H1 (cell line): Measurements from ENCODE around the gene ABHD13. TPM values are rescaled to one million over a fixed set of nuclear protein-coding genes. Genes with fewer than 3 reads are reported as not detected.

Experiments used
- CTCF ChIA-PET: fragments of 300-600 bp; sonication (Branson Sonifier 250); formaldehyde crosslinking; loops from one replicate; lab custom pipeline; 2021; ENCODE audit not compliant: partially characterized antibody; lab: Charles Lee
- POLR2A ChIA-PET: fragments of 300-600 bp; sonication (Branson Sonifier 250); formaldehyde crosslinking; loops from one replicate; lab custom pipeline; 2021; ENCODE audit warnings: inconsistent platforms; ENCODE audit not compliant: partially characterized antibody; lab: Charles Lee
- DNase-seq, 2 experiments: peaks; one replicate each; pipeline versions ENCODE4 v3.0.0 to v3.0.0-alpha.2; 2010 to 2022; ENCODE audit warnings: low spot score in 2 of 2, low read depth in 1 of 2, mixed read lengths in 1 of 2
- FAIRE-seq: peaks from 2 replicates; lab custom pipeline; 2011; peaks lifted over from hg19 to GRCh38; lab: Jason Lieb, UNC
- H2AFZ ChIP-seq: 2 replicates; pipeline ENCODE4 v1.8.1; 2012; ENCODE audit warnings: low read length, inconsistent platforms
- H2AK5ac ChIP-seq: 2 replicates; pipeline ENCODE4 v1.6.1; 2013; ENCODE audit warnings: low read depth, low read length
- H2BK120ac ChIP-seq: replicated peaks from 2 replicates; pipeline ENCODE3; 2013; ENCODE audit warnings: low read depth, low read length, inconsistent platforms
- H2BK12ac ChIP-seq: 2 replicates; pipeline ENCODE4 v1.6.1; 2013; ENCODE audit warnings: low read depth, low read length
- H2BK15ac ChIP-seq: 2 replicates; pipeline ENCODE4 v1.6.1; 2013; ENCODE audit warnings: low read length
- H2BK20ac ChIP-seq: 2 replicates; pipeline ENCODE4 v1.6.1; 2013; ENCODE audit warnings: low read length
- H2BK5ac ChIP-seq: 2 replicates; pipeline ENCODE4 v1.6.1; 2013; ENCODE audit warnings: low read depth, low read length
- H3K14ac ChIP-seq: 2 replicates; pipeline ENCODE4 v1.6.1; 2013; ENCODE audit warnings: inconsistent platforms; ENCODE audit not compliant: insufficient read length
- H3K18ac ChIP-seq: 2 replicates; pipeline ENCODE4 v1.6.1; 2013; ENCODE audit warnings: low read length; ENCODE audit errors: extremely low read depth
- H3K23ac ChIP-seq: 2 replicates; pipeline ENCODE4 v1.6.1; 2013; ENCODE audit warnings: inconsistent platforms; ENCODE audit not compliant: insufficient read length
- H3K23me2 ChIP-seq: 2 replicates; pipeline ENCODE4 v1.6.1; 2013; ENCODE audit warnings: low read depth, low read length
- H3K27ac ChIP-seq: 2 replicates; pipeline ENCODE4 v1.6.1; 2011; ENCODE audit warnings: low read depth, low read length, inconsistent platforms
- H3K27me3 ChIP-seq, 4 experiments: replicated peaks in 1 of 4; 1 replicate in 1 of 4; 2 replicates in 3 of 4; pipeline versions ENCODE4 v1.6.1 to v1.8.1; 2011 to 2013; ENCODE audit warnings: low read length in 3 of 4, mild to moderate bottlenecking in 3 of 4, inconsistent platforms in 2 of 4, mixed read lengths in 2 of 4, moderate library complexity in 1 of 4; ENCODE audit not compliant: control insufficient read depth in 3 of 4, insufficient read depth in 3 of 4; ENCODE audit errors: extremely low read depth in 1 of 4
- H3K36me3 ChIP-seq, 4 experiments: 2 replicates each; pipeline versions ENCODE4 v1.6.1 to v1.8.1; 2011 to 2013; ENCODE audit warnings: mild to moderate bottlenecking in 4 of 4, low read length in 3 of 4, moderate library complexity in 2 of 4, control low read depth in 1 of 4, inconsistent platforms in 1 of 4; ENCODE audit not compliant: insufficient read depth in 4 of 4, control insufficient read depth in 2 of 4
- H3K4ac ChIP-seq: replicated peaks from 2 replicates; pipeline ENCODE3; 2013; ENCODE audit warnings: low read length, low read depth, mixed read lengths, inconsistent platforms; ENCODE audit not compliant: insufficient read length
- H3K4me1 ChIP-seq, 4 experiments: replicated peaks in 1 of 4; 1 replicate in 1 of 4; 2 replicates in 3 of 4; pipeline versions ENCODE4 v1.6.1 to v1.8.1; 2011 to 2013; ENCODE audit warnings: low read length in 3 of 4, inconsistent platforms in 2 of 4, mixed read lengths in 1 of 4; ENCODE audit not compliant: insufficient read depth in 4 of 4, control insufficient read depth in 3 of 4
- H3K4me2 ChIP-seq, 2 experiments: 2 replicates each; pipeline versions ENCODE4 v1.6.1 to v1.8.1; 2011 to 2013; ENCODE audit warnings: low read depth in 2 of 2, low read length in 2 of 2, control low read depth in 1 of 2, inconsistent platforms in 1 of 2, mild to moderate bottlenecking in 1 of 2; ENCODE audit not compliant: insufficient read depth in 1 of 2
- H3K4me3 ChIP-seq, 4 experiments: fragments of 200-600, 300-600 bp in 1 of 4; sonication (generic), shearing (Covaris generic), sonication (Bioruptor Twin) in 1 of 4; 2 replicates each; pipeline versions ENCODE4 v1.5.1 to v1.8.1; 2011 to 2016; ENCODE audit warnings: low read length in 4 of 4, low read depth in 3 of 4, control low read depth in 2 of 4, inconsistent platforms in 2 of 4, mild to moderate bottlenecking in 2 of 4, mixed read lengths in 1 of 4, moderate library complexity in 1 of 4; ENCODE audit not compliant: insufficient read depth in 2 of 4; ENCODE audit errors: extremely low read depth in 1 of 4
- H3K56ac ChIP-seq: replicated peaks from 2 replicates; pipeline ENCODE3; 2013; ENCODE audit warnings: low read depth, mild to moderate bottlenecking, mixed read lengths, low read length, inconsistent platforms; ENCODE audit not compliant: insufficient read length
- H3K79me1 ChIP-seq: 2 replicates; pipeline ENCODE4 v1.6.1; 2013; ENCODE audit warnings: low read depth, low read length, control low read depth
- H3K79me2 ChIP-seq, 2 experiments: 2 replicates each; pipeline versions ENCODE4 v1.6.1 to v1.8.1; 2012 to 2013; ENCODE audit warnings: low read length in 2 of 2, mild to moderate bottlenecking in 2 of 2, inconsistent platforms in 1 of 2; ENCODE audit not compliant: insufficient read depth in 2 of 2, control insufficient read depth in 1 of 2
- H3K9ac ChIP-seq, 4 experiments: replicated peaks in 1 of 4; 1 replicate in 1 of 4; 2 replicates in 3 of 4; pipeline versions ENCODE4 v1.6.1 to v1.8.1; 2011 to 2013; ENCODE audit warnings: low read depth in 3 of 4, low read length in 3 of 4, control low read depth in 2 of 4, mild to moderate bottlenecking in 2 of 4, moderate library complexity in 2 of 4, inconsistent platforms in 1 of 4; ENCODE audit errors: extremely low read depth in 1 of 4
- H3K9me3 ChIP-seq, 2 experiments: 2 replicates each; pipeline versions ENCODE4 v1.6.1 to v1.8.1; 2012 to 2013; ENCODE audit warnings: mild to moderate bottlenecking in 2 of 2, moderate library complexity in 2 of 2, control low read depth in 1 of 2, inconsistent platforms in 1 of 2, low read depth in 1 of 2, low read length in 1 of 2, mixed read lengths in 1 of 2; ENCODE audit not compliant: insufficient read depth in 2 of 2
- H4K20me1 ChIP-seq, 2 experiments: replicated peaks in 1 of 2; 2 replicates each; pipeline versions ENCODE3 to v1.8.1; 2011 to 2013; ENCODE audit warnings: inconsistent platforms in 2 of 2, low read length in 2 of 2, mild to moderate bottlenecking in 1 of 2; ENCODE audit not compliant: insufficient read depth in 2 of 2, control insufficient read depth in 1 of 2
- H4K5ac ChIP-seq: 2 replicates; pipeline ENCODE4 v1.6.1; 2013; ENCODE audit warnings: low read length, low read depth, mixed read lengths, inconsistent platforms; ENCODE audit not compliant: insufficient read length
- H4K8ac ChIP-seq: 2 replicates; pipeline ENCODE4 v1.8.0; 2013; ENCODE audit warnings: mild to moderate bottlenecking, moderate library complexity, low read length, inconsistent platforms; ENCODE audit not compliant: insufficient read depth; ENCODE audit errors: extremely low read depth
- H4K91ac ChIP-seq: replicated peaks from 2 replicates; pipeline ENCODE3; 2013; ENCODE audit warnings: low read length, mixed read lengths, inconsistent platforms; ENCODE audit not compliant: insufficient read length
- ASH2L ChIP-seq: fragments of 200-600, 300-600 bp; sonication (generic); IDR thresholded peaks from one replicate; pipeline ENCODE4 v1.7.1; 2017; ENCODE audit warnings: low read length
- BRCA1 ChIP-seq: IDR thresholded peaks from 2 replicates; pipeline ENCODE4 v1.6.1; 2012; ENCODE audit warnings: low read depth, low read length, improper control_type of control experiment
- CEBPB ChIP-seq: IDR thresholded peaks from 2 replicates; pipeline ENCODE4 v1.6.1; 2012; ENCODE audit warnings: low read depth, low read length
- CHD2 ChIP-seq: IDR thresholded peaks from 2 replicates; pipeline ENCODE4 v1.6.1; 2012; ENCODE audit warnings: low read length, improper control_type of control experiment
- E2F6 ChIP-seq: IDR thresholded peaks from 2 replicates; pipeline ENCODE4 v1.6.1; 2012; ENCODE audit warnings: inconsistent platforms
- MAX ChIP-seq: IDR thresholded peaks from 2 replicates; pipeline ENCODE4 v1.6.1; 2012; ENCODE audit warnings: inconsistent platforms
- NRF1 ChIP-seq: IDR thresholded peaks from 2 replicates; pipeline ENCODE4 v1.6.1; 2011; ENCODE audit warnings: mild to moderate bottlenecking, low read depth, low read length, improper control_type of control experiment
- POLR2A ChIP-seq, 2 experiments: IDR thresholded peaks; 1 replicate in 1 of 2; 2 replicates in 1 of 2; pipeline ENCODE4 v1.6.1; 2011; ENCODE audit warnings: low read depth in 2 of 2, low read length in 2 of 2, mild to moderate bottlenecking in 2 of 2; ENCODE audit errors: control extremely low read depth in 1 of 2
- RXRA ChIP-seq: IDR thresholded peaks from 2 replicates; pipeline ENCODE4 v1.6.1; 2011; ENCODE audit warnings: low read depth, mild to moderate bottlenecking, low read length, moderate library complexity; ENCODE audit not compliant: insufficient read depth
- SIN3A ChIP-seq, 2 experiments: IDR thresholded peaks in 1 of 2; conservative IDR thresholded peaks in 1 of 2; 2 replicates each; pipeline ENCODE4 v1.6.1; 2011 to 2012; ENCODE audit warnings: low read length in 2 of 2, improper control_type of control experiment in 1 of 2, low read depth in 1 of 2, mild to moderate bottlenecking in 1 of 2
- TAF1 ChIP-seq: IDR thresholded peaks from 2 replicates; pipeline ENCODE4 v1.6.1; 2011; ENCODE audit warnings: mild to moderate bottlenecking, low read depth, low read length
- TAF7 ChIP-seq: optimal IDR thresholded peaks from 2 replicates; pipeline ENCODE3; 2011; ENCODE audit warnings: low read depth, mild to moderate bottlenecking, inconsistent platforms, low read length, moderate library complexity, borderline replicate concordance
- TBP ChIP-seq: IDR thresholded peaks from 2 replicates; pipeline ENCODE4 v1.6.1; 2011; ENCODE audit warnings: low read depth, low read length, improper control_type of control experiment
- WGBS, 2 experiments: shearing (Covaris generic) in 1 of 2; methylation state at CpG; one replicate each; pipeline versions ENCODE4 v1.1.6 to v1.1.7; 2013 to 2015; ENCODE audit warnings: low lambda C conversion rate in 2 of 2, mixed read lengths in 2 of 2, inconsistent platforms in 1 of 2, low coverage in 1 of 2, missing lambda C conversion rate in 1 of 2; ENCODE audit not compliant: insufficient replicate concordance in 2 of 2, insufficient coverage in 1 of 2, insufficient read length in 1 of 2; ENCODE audit errors: extremely low coverage in 1 of 2, missing lambda C conversion rate in 1 of 2; 5-methylcytosine and 5-hydroxymethylcytosine counted together
- polyA plus RNA-seq, 7 experiments: library from polyadenylated mRNA; depleted of rRNA in 3 of 7; stranded (reverse) in 5 of 7; unstranded in 2 of 7; fragments of >200 nt in 5 of 7; fragments of 200-250 nt in 2 of 7; gene quantifications; 1 replicate in 5 of 7; 2 replicates in 1 of 7; 4 replicates in 1 of 7; pipeline versions ENCODE4 v1.2.1 to v1.2.3, GENCODE V29; 2011 to 2013; ENCODE audit warnings: missing spikeins in 2 of 7, mixed read lengths in 2 of 7
- total RNA-seq: library from RNA; stranded (reverse); fragmentation: NEBNext Ultra II Directional; extraction: Animal tissue kit (Norgen Biotek cat#: 25700); gene quantifications from 2 replicates; pipeline ENCODE4 v1.2.1, GENCODE V29; 2021

The ABHD13 gene
- total and polyA plus RNA-seq, 2 of the 8 experiments (the other 6 are each of a cell fraction or from before 2014, with no cell fraction given), result 3.5 to 6.6 TPM

GRCh38 chr13:108215436-108215835 lies 2.8 kb upstream of the ABHD13 start, which contains the start of gene LIG4:
Gene LIG4, minus strand, starts transcription at chr13:108215536. Its CDS starts 4,268 bp downstream, at chr13:108211268.
- H3K56ac ChIP-seq, result no peak within 1 kb of the TSS
- H3K4me1 ChIP-seq, result no peaks in the 10 kb centered on the region; a peak in 3 of 7 replicates
- ChIA-PET CTCF (interaction anchor here (1.1 kb wide), 1 partner anchor 12 kb away, joined by 3 read pairs; no protein-coding TSS in a partner anchor), POLR2A (no interaction called here)
- H3K4me3 ChIP-seq, result peak within 1 kb of the TSS; percentile 58 to 62 (median 60)
- H3K4ac ChIP-seq, result no peak within 1 kb of the TSS
- no peak within 1 kb of the TSS for H4K8ac ChIP-seq
- H3K79me1 ChIP-seq, result no peaks in the 10 kb centered on the region
- no peak within 1 kb of the TSS for H3K18ac ChIP-seq
- no peak within 1 kb of the TSS for H2BK15ac ChIP-seq
- no peaks in the 10 kb centered on the region for H3K9me3 ChIP-seq
- DNase-seq, result peak; percentile 89 to 93
- H2AK5ac ChIP-seq, result no peak within 1 kb of the TSS
- H3K9ac ChIP-seq, result peak within 1 kb of the TSS in 2 of 4 experiments; percentile 45 to 78; a peak in 2 of 7 replicates
- H3K79me2 ChIP-seq, result peaks cover 0 to 18% of the 10 kb centered on the region in 2 experiments; a peak in 3 of 4 replicates
- FAIRE-seq, result no peak
- H2BK20ac ChIP-seq, result no peak within 1 kb of the TSS
- no peak within 1 kb of the TSS for H3K23ac ChIP-seq
- no peaks in the 10 kb centered on the region for H3K27me3 ChIP-seq
- 2% methylated on average over 14 of the region's 26 CpGs; no CpG with 5 or more reads in 1 of the 2 experiments for WGBS, 2 experiments
- no peak within 1 kb of the TSS for H4K5ac ChIP-seq
- peak within 1 kb of the TSS; percentile 100 for H2AFZ ChIP-seq
- no peak within 1 kb of the TSS for H2BK120ac ChIP-seq
- no peak within 1 kb of the TSS for H2BK5ac ChIP-seq
- H3K4me2 ChIP-seq, result peak within 1 kb of the TSS; percentile 77 to 99
- H3K23me2 ChIP-seq, result 0 out of 2 replicates have a peak, but pooled peaks cover 4% of the 10 kb centered on the region
- H4K91ac ChIP-seq, result no peak within 1 kb of the TSS
- peaks cover 0 to 3% of the 10 kb centered on the region in 2 experiments for H4K20me1 ChIP-seq
- no peaks in the 10 kb centered on the region for H3K36me3 ChIP-seq
- H3K27ac ChIP-seq, result no peak within 1 kb of the TSS
- no peak within 1 kb of the TSS for H3K14ac ChIP-seq
- no peak within 1 kb of the TSS for H2BK12ac ChIP-seq
- peak; percentile 42; the same call in 1 of the 2 replicates for TF ChIP-seq CHD2
- no peak for TF ChIP-seq RXRA
- TF ChIP-seq MAX, result peak; percentile 70
- TF ChIP-seq E2F6, result peak; percentile 52
- 0 out of 3 replicates have a peak, but pooled peaks of 1 of the 2 experiments have one; percentile 36 for TF ChIP-seq POLR2A (IDR thresholded peaks at IDR 0.05; ENCODE audit: control extremely low read depth in 1 of 2, low read depth in 2 of 2, low read length in 2 of 2)
- peak; percentile 9; the same call in 1 of the 2 replicates for TF ChIP-seq BRCA1
- no peak for TF ChIP-seq TBP
- TF ChIP-seq TAF7, result peak; percentile 13
- TF ChIP-seq ASH2L, result peak; percentile 56
- peak in 1 of 2 experiments; percentile 87; a peak in 2 of 4 replicates for TF ChIP-seq SIN3A (conservative IDR thresholded peaks at IDR 0.05 in 1 of 2, IDR thresholded peaks at IDR 0.05 in 1 of 2; ENCODE audit: low read depth in 1 of 2, low read length in 2 of 2)
- peak; percentile 96 for TF ChIP-seq NRF1
- TF ChIP-seq CEBPB, result no peak
- peak; percentile 72 for TF ChIP-seq TAF1
